ENCODE measurements around the gene ENHO. TPM values are rescaled to one million over a fixed set of nuclear protein-coding genes. Genes with fewer than 3 reads are reported as not detected.

ENHO gene
- total and polyA plus RNA-seq, 2 experiments from 2014 or later, result 1.5 to 9.4 TPM

DNA sequence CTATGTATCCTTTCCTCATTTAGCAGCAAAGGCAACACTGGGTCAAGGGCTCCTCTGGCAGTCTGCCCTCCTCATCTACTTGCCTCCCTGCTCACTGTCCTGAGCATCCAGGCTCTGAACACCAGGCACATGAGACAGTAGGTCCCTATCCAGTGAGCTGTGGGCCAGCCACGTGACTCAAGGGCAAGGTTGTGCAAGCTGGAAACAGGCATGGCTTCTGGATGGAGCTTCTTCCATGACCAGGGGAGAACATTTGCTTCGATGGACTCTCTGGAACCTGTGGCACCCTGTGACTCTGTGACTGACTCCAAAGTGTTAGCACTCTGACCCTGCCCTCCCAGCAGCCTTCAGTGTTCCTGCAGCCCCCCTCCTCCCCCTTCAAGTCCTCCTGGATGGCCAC lies 31.2 kb downstream of the ENHO start:
- no peak for DNase-seq (ENCODE audit: low spot score)
- WGBS (ENCODE audit: low lambda C conversion rate, missing lambda C conversion rate), result 59% methylated on average over 2 of the region's 2 CpGs

DNA sequence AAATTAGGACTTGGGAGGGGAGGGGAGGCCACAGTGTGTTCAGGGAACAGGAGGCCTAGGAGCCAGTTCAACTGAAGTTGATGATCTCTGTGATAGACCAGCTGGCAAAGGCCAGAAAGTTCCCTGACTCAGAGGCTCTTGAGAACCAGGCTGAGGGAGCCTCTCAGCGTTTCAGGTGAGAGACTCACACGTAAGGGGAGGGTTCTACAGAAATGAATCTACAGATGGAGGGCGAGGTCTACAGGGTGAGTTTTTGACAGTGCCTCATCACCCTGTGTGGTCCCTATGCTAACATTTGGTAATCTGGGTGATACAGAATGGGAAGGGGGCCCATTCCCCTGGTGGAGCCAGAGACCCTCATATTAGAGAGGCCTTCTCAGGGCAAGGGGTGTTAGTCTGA lies 32.0 kb downstream of the ENHO start:
- no peaks in the 10 kb centered on the region for H3K9me2 ChIP-seq (replicated peaks; ENCODE audit: insufficient read depth)
- H3K36me3 ChIP-seq (replicated peaks; ENCODE audit: insufficient read depth, low read depth), result no peaks in the 10 kb centered on the region
- no peaks in the 10 kb centered on the region for H3K9me3 ChIP-seq (ENCODE audit: low read depth)
- no peak for DNase-seq (ENCODE audit: low spot score)
- no peaks in the 10 kb centered on the region for H3K79me2 ChIP-seq
- H3K27ac ChIP-seq, result no peak overlapping the region
- no peak for TF ChIP-seq EZH2 (IDR thresholded peaks at IDR 0.05; ENCODE audit: borderline replicate concordance)
- TF ChIP-seq, protein P1, sequence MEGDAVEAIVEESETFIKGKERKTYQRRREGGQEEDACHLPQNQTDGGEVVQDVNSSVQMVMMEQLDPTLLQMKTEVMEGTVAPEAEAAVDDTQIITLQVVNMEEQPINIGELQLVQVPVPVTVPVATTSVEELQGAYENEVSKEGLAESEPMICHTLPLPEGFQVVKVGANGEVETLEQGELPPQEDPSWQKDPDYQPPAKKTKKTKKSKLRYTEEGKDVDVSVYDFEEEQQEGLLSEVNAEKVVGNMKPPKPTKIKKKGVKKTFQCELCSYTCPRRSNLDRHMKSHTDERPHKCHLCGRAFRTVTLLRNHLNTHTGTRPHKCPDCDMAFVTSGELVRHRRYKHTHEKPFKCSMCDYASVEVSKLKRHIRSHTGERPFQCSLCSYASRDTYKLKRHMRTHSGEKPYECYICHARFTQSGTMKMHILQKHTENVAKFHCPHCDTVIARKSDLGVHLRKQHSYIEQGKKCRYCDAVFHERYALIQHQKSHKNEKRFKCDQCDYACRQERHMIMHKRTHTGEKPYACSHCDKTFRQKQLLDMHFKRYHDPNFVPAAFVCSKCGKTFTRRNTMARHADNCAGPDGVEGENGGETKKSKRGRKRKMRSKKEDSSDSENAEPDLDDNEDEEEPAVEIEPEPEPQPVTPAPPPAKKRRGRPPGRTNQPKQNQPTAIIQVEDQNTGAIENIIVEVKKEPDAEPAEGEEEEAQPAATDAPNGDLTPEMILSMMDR (IDR thresholded peaks at IDR 0.05; ENCODE audit: poor library complexity), result no peak
- H3K4me3 ChIP-seq, result no peak overlapping the region
- peaks cover 15% of the 10 kb centered on the region for H3K27me3 ChIP-seq
- no peaks in the 10 kb centered on the region for H3K4me1 ChIP-seq (ENCODE audit: insufficient read depth)
- H3K4me2 ChIP-seq, result no peak overlapping the region
- WGBS (ENCODE audit: low lambda C conversion rate, missing lambda C conversion rate), result 64% methylated on average over 3 of the region's 3 CpGs
- H4K20me1 ChIP-seq (ENCODE audit: insufficient read depth, poor library complexity, severe bottlenecking), result no peaks in the 10 kb centered on the region
- no peak overlapping the region for H2AFZ ChIP-seq

More for the DNA sequence above, 31.2 kb downstream of the ENHO start:
- no peak overlapping the region for H2AFZ ChIP-seq
- TF ChIP-seq, protein P1 (IDR thresholded peaks at IDR 0.05; ENCODE audit: poor library complexity), result no peak
- TF ChIP-seq EZH2 (IDR thresholded peaks at IDR 0.05; ENCODE audit: borderline replicate concordance) (no peak), EZH2phosphoT487 (IDR thresholded peaks at IDR 0.05; ENCODE audit: low read depth, severe bottlenecking, unreplicated experiment) (no peak)
- no peaks in the 10 kb centered on the region for H3K9me2 ChIP-seq (replicated peaks; ENCODE audit: insufficient read depth)
- no peaks in the 10 kb centered on the region for H3K79me2 ChIP-seq
- H3K4me3 ChIP-seq, result no peak overlapping the region
- peaks cover 15% of the 10 kb centered on the region for H3K27me3 ChIP-seq
- no peak overlapping the region for H3K27ac ChIP-seq
- H3K4me2 ChIP-seq, result no peak overlapping the region
- no peaks in the 10 kb centered on the region for H4K20me1 ChIP-seq (ENCODE audit: insufficient read depth, poor library complexity, severe bottlenecking)
- H3K4me1 ChIP-seq (ENCODE audit: insufficient read depth), result no peaks in the 10 kb centered on the region
- H3K36me3 ChIP-seq (replicated peaks; ENCODE audit: insufficient read depth, low read depth), result no peaks in the 10 kb centered on the region
- H3K9me3 ChIP-seq (ENCODE audit: low read depth), result no peaks in the 10 kb centered on the region

DNA sequence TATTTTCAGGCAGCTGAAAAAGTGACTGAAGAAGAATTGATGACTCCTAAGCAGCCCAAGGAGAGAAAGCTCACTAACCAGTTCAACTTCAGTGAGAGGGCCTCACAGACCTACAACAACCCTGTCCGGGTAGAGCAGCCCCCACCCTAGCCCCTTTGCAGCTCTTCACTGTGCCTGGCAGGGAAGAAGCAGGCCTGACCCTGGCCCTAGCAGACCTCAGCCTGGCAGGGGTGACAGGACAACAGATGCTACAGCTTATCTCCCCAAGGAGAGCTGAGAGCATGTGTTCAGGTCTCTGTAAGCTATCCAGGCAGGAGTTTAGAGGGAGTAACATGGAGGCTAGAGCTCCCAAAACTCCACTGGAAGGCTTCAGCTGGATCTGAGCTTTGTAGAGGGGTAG lies 32.4 kb downstream of the ENHO start:
- no peak overlapping the region for H2AFZ ChIP-seq
- WGBS (ENCODE audit: low lambda C conversion rate, missing lambda C conversion rate), result 74% methylated on average over 1 of the region's 1 CpG
- DNase-seq (ENCODE audit: low spot score), result no peak
- no peak for TF ChIP-seq EZH2 (IDR thresholded peaks at IDR 0.05; ENCODE audit: borderline replicate concordance)
- TF ChIP-seq EZH2phosphoT487 (IDR thresholded peaks at IDR 0.05; ENCODE audit: low read depth, severe bottlenecking, unreplicated experiment), result no peak
- TF ChIP-seq, protein P1 (IDR thresholded peaks at IDR 0.05; ENCODE audit: poor library complexity), result no peak
- H3K27ac ChIP-seq, result no peak overlapping the region
- H3K79me2 ChIP-seq, result no peaks in the 10 kb centered on the region
- no peak overlapping the region for H3K4me2 ChIP-seq
- H4K20me1 ChIP-seq (ENCODE audit: insufficient read depth, poor library complexity, severe bottlenecking), result no peaks in the 10 kb centered on the region
- H3K27me3 ChIP-seq, result peaks cover 15% of the 10 kb centered on the region
- H3K9me3 ChIP-seq (ENCODE audit: low read depth), result no peaks in the 10 kb centered on the region
- H3K9me2 ChIP-seq (replicated peaks; ENCODE audit: insufficient read depth), result no peaks in the 10 kb centered on the region
- H3K4me3 ChIP-seq, result no peak overlapping the region
- H3K36me3 ChIP-seq (replicated peaks; ENCODE audit: insufficient read depth, low read depth), result no peaks in the 10 kb centered on the region
- no peaks in the 10 kb centered on the region for H3K4me1 ChIP-seq (ENCODE audit: insufficient read depth)

DNA sequence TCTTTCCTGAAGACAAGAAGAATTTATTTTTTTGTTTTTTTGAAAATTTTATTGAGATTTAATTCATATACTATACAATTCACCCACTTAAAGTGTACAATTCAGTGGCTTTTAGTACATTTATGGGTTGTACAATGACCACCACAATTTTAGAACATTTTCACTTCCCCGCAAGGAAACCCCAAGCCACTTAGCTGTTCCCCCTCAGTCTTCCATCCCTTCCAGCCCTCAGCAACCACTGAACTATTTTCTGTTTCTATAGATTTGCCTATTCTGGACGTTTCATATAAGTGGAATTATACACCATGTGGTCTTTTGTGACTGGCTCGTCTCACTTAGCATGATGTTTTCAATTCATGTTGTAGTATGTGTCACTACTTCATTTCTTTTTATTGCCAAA lies 36.2 kb downstream of the ENHO start:
- no peaks in the 10 kb centered on the region for H4K20me1 ChIP-seq (ENCODE audit: insufficient read depth, poor library complexity, severe bottlenecking)
- peaks cover 15% of the 10 kb centered on the region for H3K27me3 ChIP-seq
- H3K36me3 ChIP-seq (replicated peaks; ENCODE audit: insufficient read depth, low read depth), result no peaks in the 10 kb centered on the region
- H3K4me3 ChIP-seq, result no peak overlapping the region
- TF ChIP-seq, protein P1 (IDR thresholded peaks at IDR 0.05; ENCODE audit: poor library complexity), result no peak
- no peak for TF ChIP-seq EZH2phosphoT487 (IDR thresholded peaks at IDR 0.05; ENCODE audit: low read depth, severe bottlenecking, unreplicated experiment)
- no peak for TF ChIP-seq EZH2 (IDR thresholded peaks at IDR 0.05; ENCODE audit: borderline replicate concordance)
- H3K4me1 ChIP-seq (ENCODE audit: insufficient read depth), result no peaks in the 10 kb centered on the region
- no peaks in the 10 kb centered on the region for H3K79me2 ChIP-seq
- no peak overlapping the region for H3K4me2 ChIP-seq
- DNase-seq (ENCODE audit: low spot score), result no peak
- no peaks in the 10 kb centered on the region for H3K9me2 ChIP-seq (replicated peaks; ENCODE audit: insufficient read depth)
- WGBS (ENCODE audit: low lambda C conversion rate, missing lambda C conversion rate), result 83% methylated on average over 3 of the region's 3 CpGs
- no peak overlapping the region for H3K27ac ChIP-seq
- H3K9me3 ChIP-seq (ENCODE audit: low read depth), result no peaks in the 10 kb centered on the region
- no peak overlapping the region for H2AFZ ChIP-seq
